Activated T-helper 1 cell treated with anti-CD3 and anti-CD28 coated beads, Interleukin-2, amount 50 U/mL, for 16 hours (primary cell): ENCODE data around the gene FTO.
"Not testable (repeated sequence)": the region's sequence is repeated elsewhere in the genome, so short reads cannot be mapped to it uniquely, and the experiment has no call there.

Experiments used
- DNase-seq, 2 donors: peaks; one replicate each; pipeline ENCODE4 v3.0.0-alpha.2; 2020; ENCODE audit warnings: low read depth in 1 of 2, low spot score in 1 of 2

Gene FTO

DNA sequence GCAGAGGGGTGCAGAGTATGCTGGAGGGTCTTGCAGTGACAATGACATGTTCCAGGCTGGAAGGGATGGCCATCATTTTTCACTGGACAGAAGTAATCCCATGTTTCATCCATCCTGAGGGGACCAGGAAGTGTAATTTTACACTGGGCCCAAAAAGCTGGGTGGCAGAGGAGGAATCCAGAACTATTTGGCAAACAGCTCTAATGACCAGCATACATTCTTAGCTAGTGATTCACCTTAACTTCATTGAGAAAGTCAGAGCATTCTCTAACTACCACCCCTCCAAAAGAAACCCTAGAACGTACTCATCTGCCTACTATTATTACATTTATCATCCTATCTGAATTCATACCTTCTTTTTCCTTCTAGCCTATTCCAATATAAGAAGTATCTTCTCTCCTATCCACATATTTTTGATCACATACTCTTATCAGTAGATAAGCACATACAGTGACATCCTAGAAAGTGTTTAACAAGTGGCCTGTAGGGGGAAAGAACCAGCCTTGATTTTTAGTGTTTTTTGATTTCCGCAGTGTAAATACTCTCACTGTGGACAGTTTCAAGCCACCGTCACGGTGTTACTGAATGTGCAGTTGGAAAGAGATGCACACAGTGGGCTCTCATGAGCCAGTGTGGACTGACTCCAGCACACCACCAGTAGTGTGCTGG lies 118.1 kb downstream of the FTO start:
- no peak for DNase-seq

DNA sequence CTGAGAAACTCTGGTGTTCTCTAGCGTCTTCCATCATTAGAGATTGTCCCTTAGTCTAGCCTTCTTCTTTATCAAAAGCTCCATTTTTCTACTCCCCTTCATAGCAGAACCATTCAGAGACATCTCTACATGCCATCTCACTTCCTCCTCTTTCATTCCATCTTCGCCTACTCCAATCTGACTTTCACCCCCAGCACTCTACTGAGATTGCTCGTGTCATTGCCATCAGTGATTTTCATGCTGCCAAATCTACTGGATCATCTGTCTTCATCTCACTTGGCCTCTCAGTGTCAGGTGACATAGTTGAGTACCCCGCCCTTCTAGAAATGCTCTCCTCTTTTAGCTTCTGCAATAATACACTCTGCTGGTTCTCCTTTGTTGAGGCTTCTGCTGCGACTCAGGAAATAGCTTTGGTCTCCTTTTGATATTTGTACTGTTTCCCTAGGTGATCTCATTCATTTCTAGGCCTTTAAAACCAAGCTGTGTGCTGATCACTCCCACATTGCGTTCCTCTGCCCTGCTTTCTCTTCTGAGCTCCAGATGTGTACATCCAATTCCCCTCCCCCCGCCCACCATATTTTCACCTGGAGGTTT lies 119.1 kb downstream of the FTO start:
- DNase-seq, result no peak

DNA sequence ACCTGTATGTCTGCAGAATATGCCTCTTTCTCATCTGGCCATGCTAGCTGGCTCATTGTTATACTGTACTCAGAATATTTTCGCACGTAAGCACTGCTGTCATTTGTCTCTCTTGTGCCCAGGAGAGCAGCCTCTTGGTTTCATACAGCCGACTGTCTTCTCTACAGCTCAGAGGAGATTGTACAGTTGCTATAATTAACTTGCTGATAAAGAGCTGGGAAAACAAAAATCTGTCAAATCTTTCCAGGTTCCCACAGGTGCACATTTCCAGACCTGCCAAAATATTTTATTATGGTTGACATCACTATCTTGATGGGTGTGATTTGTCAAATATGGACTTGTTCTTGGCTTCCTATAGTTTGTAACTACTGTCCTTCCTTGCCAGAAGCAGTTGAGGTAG lies 122.7 kb downstream of the FTO start:
- no peak for DNase-seq

DNA sequence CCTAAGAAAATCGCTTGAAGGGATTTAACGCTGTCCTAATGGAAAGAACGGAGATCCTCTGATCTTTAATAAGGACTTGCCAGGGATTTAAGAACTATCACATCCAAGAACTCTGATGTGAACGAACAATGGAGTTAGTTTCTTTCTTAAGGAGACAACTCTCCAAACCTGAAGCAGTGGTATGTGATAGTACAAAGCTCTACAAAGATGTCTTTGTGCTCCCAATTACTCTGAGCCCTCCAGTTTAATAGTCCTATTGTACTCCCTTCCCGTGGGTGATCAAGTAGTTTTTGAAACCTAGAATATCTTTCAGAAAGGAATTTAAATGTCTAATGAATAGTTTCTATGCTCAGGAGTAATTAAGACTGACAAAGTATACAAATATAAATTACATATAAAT lies 123.8 kb downstream of the FTO start:
- no peak for DNase-seq

DNA sequence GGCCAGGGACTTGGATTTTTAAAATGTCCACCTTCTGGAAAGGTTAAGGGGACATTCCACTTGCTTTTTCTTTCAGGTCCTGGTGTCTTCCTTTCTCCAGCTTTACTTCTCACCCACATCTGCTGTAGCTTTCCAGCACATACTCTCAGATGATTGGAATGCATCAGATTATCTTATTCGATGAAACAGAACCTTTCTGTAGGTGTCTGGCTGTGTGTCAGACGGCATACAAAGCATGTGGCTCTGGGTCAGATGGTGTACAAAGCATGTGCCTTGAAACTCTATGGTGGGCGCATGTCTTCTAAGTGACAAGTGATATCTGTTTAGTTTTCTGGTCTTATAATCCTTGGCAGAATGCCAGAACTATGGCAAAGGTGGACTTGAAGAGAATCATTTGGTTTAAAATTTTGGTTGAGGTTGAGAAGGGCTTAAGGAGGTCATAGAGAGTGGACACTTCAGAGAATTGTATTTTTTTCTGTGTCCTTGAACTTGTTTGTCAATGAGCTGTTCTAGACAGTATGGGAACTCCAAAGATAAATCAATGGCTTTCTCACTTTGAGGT lies 125.3 kb downstream of the FTO start:
- DNase-seq, result no peak

DNA sequence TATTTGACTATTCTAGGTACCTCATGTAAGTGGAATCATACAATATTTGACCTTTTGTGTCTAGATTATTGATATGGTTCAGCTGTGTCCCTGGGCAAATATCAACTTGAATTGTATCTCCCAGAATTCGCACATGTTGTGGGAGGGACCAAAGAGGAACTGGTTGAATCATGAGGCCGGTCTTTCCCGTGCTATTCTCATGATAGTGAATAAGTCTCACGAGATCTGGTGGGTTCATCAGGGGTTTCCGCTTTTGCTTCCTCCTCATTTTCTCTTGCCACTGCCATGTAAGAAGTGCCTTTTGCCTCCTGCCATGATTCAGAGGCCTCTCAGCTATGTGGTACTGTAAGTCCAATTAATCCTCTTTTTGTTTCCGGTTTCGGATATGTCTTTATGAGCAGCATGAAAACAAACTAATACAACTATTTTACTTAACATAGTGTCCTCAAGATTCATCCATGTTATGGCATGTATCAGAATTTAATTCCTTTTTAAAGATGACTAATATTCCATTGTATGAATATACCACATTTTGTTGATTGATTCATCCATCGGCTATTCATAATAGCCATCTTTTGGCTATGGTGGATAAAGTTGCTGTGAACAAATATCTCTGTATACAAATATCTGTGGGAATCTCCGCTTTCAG lies 129.1 kb downstream of the FTO start:
- no peak for DNase-seq

DNA sequence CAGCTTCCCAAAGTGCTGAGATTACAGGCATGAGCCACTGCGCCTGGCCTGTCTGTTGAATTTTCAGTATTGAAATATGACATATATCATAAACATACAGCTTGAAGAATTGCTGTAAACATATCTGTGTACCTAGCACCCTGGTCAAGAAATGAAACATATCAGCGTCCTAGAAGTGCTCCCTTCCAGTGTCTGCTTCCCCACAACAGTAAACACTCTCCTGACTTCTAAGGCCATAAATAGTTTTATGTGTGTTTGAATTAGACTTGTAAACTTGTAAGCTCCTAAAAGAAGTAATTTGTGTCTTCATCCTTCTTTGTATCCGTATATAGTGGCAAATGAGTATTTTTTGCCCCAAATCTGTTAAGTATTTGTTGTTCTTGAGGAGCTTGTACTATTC lies 132.2 kb downstream of the FTO start:
- DNase-seq, result no peak

DNA sequence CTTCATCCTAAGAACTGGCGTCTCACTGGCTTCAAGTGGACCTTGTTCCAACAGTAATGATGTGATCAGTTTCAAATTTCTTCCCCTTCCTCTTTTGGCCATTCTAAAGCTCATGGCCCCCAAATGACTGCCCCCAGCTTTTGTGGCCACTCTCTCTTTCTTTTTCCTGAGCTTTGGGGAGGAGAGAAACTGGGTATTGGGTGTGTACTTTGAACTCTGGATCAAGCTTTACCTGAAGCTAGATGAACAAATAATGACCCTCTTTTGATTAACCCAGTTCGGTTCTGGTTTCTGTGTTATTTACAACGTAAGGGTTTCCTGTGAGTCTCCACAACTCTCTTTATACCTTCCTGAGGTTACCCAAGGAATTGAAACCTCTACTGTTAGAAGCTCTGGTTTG lies 132.7 kb downstream of the FTO start:
- DNase-seq, result no peak

DNA sequence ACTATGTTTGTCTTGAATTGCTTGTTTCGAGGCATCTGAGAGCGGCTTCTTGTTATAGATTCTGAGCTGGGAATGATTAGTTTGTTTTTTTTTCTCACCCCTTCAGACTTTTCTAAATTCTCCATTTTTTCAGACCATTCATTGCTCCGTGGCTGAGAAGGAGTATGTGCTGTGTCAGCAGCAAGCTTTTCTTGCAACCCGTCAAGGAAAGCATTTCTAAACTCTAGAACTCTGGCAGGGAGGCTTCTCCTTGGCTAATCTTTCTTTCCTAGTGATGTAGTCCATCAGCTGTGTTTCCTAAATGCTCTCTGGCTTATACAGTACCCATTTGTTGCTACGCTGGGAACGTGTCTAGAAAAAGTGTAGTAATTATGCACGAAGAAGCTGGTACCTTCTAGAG lies 133.5 kb downstream of the FTO start:
- no peak for DNase-seq

DNA sequence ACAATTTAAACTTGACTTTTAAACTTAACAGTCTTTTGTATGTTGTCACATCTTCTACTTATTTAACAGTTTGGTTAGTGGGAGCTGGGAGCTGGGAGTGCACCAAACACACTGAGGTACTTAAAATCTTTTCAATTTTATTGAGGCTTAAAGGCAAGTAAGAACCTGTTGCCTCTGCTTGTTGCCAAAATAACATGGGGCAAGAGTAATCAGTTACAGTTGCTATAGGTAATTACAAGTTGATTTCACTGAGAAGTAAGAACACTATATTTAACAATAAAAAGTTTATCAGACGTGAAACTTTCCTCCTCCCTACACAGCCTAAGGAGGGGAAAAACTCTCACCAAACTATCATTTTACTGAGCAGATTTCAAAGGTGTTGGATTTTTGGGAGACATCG lies 135.2 kb downstream of the FTO start:
- no peak for DNase-seq

DNA sequence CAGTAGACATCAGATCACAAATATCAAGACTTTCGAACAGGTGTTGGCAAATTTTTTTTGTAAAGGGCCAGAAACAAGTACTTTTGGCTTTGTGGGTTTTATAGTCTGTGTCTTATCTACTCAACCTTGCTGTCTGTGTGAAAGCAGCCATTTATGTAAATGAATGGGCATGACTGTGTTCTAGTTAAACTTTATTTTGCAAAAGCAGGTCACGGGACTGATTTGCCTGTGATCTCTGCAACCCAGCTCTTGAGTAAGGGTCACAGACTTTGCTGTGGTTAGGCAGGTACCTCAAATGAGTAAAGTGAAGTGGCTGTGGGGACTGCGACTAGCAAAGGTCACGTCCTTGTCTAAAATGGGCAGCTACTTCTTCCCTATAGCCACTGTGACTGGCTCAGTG lies 136.5 kb downstream of the FTO start:
- DNase-seq, result no peak

DNA sequence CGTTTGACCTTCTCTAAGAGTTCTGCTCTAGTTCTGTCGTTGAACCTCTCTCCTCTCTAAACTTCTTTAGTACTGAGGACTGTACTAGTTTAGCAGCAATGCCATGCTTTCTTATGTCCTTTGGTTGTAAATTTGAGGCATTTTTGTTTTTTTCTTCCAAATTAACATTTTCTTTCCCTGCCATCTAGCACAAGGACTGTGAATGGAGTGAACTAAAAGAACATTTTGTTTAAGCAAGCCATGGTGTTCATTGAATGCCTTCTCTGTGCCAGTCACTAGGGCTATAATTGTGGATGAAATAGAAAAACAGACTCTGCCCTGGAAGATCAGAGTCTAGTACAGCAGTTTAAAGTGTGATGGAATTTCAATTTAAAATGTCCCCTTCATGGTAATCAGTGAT lies 137.9 kb downstream of the FTO start:
- DNase-seq, result no peak

DNA sequence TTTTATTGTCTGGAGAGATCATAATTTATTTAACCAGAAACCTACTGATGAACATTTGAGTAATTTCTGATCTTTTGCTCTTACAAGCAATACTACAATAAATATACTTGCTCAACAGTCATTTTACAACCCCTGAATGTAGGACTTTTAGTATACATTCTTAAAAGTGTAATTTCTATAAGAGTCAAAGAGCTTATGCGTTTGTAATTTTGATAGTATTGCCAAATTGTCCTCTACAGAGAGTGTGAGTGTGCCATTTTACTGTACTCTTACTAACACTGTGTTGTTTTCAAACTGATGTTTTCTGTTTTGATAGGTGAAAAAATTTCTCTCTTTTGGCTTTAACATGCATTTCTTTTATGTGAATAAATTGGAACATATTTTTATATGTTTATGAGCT lies 139.1 kb downstream of the FTO start:
- DNase-seq, result no peak

DNA sequence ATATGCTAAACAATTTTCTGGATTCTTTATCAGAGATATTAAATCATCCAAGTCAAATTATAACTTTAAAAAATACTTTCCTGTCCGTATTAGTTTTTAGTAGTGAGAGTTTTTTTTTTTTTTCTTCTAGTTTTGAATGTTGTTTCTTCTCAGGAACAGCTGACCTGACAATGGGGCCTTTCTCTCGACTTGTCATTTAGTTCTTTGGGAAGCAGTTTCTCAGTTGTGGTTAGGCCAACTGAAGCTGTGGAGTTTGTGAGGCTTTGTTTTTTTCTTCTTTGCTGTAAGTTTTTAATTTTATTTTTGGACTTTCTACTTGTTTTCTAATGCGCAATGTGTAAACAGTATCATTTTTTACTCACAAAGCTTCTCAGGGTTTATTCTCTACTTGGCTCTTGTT lies 140.8 kb downstream of the FTO start:
- no peak for DNase-seq

DNA sequence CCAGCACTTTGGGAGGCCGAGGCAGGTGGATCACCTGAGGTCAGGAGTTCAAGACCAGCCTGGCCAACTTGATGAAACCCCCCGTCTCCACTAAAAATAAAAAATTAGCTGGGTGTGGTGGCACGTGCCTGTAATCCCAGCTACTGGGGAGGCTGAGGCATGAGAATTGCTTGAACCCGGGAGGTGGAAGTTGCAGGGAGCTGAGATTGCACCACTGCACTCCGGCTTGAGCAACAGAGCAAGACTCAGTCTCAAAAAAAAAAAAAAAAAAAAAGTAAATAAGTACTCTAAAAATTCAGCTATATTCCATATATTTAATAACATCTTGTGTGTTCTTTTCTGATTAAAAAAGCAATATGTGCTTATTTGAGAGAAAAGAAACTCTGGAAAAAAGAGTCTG lies 142.6 kb downstream of the FTO start:
- DNase-seq, result not testable (repeated sequence)

DNA sequence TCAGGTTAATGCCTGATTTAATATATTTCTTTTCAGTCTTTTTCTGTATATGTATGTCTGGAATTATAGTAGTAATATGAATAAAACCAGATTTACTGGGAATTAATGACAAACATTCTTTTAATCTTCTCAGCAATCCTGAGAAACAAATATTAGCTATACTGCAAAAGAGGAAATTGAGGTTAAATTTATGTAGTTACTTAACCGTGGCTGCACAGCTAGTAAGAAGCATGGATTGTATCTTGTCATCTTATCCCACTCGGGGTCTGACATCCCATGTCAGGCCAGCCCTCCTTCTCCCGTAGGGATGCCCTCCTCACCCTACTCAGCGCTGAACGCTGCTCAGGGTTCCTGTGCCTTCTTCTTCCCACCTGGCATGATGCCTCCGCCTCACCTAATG lies 143.0 kb downstream of the FTO start:
- DNase-seq, result no peak

DNA sequence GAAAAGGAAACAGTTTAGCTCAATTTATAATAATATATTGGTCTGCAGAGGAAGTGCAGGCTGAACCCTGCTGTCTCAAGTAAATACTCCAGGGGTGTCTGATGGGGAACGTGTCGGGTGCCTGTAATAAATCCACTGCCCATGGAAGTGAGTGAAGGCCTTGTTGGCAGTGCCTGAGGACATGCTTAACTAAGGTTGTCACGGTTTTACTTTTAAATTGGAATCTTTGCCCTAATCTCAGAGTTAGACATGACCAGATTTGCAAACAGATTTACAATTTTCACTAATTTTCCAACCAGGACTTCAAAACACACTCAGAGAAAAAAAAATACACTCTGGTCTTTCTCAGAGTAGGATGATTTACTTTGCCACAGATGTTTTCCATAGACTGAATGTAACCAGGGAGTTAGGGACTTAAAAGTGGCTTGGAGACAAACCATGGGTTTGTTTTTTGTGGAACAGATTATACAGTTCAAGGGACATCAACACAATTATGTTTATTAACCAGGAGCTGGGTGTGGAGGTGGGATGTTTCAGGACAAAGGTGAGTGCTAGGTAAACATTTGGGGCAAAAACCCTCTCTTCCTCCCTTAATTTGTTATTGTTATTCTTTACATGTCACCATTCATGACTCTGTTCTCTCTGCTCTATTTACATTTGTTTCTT lies 144.5 kb downstream of the FTO start:
- no peak for DNase-seq

DNA sequence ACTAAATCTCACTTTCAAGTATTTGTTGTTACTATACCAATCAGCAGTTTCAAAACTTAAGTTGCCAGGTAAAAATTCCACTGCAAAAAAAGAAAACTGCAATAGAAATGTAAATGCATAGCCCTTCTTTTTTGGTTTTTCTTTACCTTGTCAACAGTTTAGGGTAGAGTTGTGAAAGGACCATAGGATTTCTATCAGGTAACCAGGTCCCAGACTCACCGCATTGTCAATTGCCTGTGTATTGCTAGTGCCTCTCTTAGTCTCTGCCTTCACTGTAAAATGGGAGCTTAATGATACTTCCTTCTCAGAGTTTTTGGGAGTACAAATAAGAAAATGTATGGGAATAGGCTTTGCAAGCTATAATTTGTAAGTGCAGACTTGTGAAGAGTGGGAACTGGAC lies 145.0 kb downstream of the FTO start:
- no peak for DNase-seq

DNA sequence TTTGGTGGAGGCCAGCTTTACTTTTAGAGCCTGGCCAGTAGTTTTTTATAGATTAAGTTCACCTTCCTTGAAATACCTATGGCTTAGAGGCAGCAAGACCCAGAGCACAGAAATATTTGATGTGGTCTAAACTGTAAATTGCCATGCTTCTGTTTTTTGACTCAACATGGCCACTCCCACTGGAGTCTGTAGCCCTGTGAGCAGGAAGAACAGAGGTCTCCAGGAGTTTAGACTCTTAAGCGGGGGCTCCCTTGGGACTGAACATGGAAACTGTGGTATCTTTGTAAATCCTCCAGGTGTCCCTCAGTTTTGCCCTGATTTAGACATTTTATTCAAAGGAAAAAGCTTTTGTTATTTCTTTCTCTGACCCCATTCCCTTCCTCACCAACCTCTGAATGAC lies 145.6 kb downstream of the FTO start:
- DNase-seq, result no peak

DNA sequence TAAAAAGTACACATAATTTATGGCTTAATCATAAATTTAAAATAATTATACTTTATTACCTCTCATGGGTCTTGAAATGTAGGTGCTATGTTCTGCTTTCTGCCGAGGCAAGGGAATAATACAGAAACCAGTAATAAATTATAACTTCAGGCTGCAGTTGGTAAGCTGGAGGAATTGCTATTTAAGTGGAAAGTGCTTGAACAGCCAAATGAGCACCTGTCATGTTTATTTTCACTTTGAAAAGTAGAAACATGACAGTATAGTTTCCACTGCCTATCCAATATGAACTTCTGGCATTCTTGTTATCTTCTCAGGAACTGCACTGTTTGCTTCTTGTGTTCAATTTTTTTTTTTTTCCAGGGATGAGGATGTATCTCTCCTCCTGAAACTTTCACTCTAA lies 146.0 kb downstream of the FTO start:
- DNase-seq, result no peak

DNA sequence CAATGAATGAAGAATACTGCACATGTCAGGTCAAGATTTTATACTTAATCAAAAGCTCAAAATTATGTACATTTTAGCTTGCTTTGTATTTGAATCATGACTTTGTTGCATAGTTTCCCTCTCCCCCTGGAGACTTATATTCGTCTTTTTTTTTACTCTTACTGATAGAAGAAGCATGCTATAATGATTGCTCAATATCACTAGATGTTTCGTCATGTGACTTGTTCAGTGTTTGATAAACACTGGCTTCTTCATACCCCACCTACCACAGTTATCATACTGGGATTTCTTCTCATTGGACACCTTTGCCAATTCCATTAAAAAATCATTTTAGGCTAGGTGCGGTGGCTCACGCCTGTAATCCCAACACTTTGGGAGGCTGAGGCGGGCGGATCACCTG lies 148.7 kb downstream of the FTO start:
- no peak for DNase-seq

DNA sequence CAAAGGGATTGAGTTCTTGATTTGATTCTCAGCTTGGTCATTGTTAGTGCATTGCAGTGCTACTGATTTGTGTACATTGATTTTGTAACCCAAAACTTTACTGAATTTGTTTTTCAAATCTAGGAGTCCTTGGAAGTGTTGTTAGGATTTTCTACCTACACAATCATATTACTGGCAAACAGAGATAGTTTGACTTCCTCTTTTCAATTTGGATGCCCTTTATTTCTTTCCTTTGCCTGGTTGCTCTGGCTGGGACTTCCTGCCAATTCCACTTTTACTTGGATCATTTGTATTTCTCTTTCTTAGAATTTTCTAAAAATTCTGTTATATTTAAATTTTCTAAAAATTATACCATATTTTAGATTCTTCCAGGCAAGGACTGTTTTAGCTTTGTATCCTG lies 151.1 kb downstream of the FTO start:
- DNase-seq, result no peak
